HG03060 (cell line): ENCODE data around the gene GARIN5A.

Experiments used
- ATAC-seq: cut with Tn5 transposase; IDR thresholded peaks from one replicate; pipeline ENCODE4 v1.9.1; 2021; ENCODE audit warnings: low read depth, moderate number of reproducible peaks; ENCODE audit not compliant: unreplicated experiment

GARIN5A gene

GRCh38 chr19:50509366-50509765 is 32.7 kb upstream of the GARIN5A start:
- no peak for ATAC-seq

GRCh38 chr19:50508843-50509190 is 32.2 kb upstream of the GARIN5A start:
- ATAC-seq = no peak

GRCh38 chr19:50507376-50507775 is 30.7 kb upstream of the GARIN5A start:
- no peak for ATAC-seq

- ATAC-seq = no peak
These were observed 30.1 kb upstream of the GARIN5A start for GRCh38 chr19:50506700-50507099.

- no peak for ATAC-seq
These were observed 29.4 kb upstream of the GARIN5A start for GRCh38 chr19:50505856-50506611.

GRCh38 chr19:50501568-50502475 is 25.2 kb upstream of the GARIN5A start:
- no peak for ATAC-seq

GRCh38 chr19:50501186-50501567 is 24.5 kb upstream of the GARIN5A start:
- no peak for ATAC-seq

GRCh38 chr19:50500753-50501151 is 24.1 kb upstream of the GARIN5A start:
- no peak for ATAC-seq

- no peak for ATAC-seq
These were observed 23.6 kb upstream of the GARIN5A start for GRCh38 chr19:50500060-50500752.

- ATAC-seq = no peak
These were observed 21.8 kb upstream of the GARIN5A start for GRCh38 chr19:50498219-50499056.

- ATAC-seq = no peak
These were observed 20.4 kb upstream of the GARIN5A start for GRCh38 chr19:50497022-50497405.

GRCh38 chr19:50496189-50497021 is 19.8 kb upstream of the GARIN5A start:
- no peak for ATAC-seq

- ATAC-seq = no peak
These were observed 18.4 kb upstream of the GARIN5A start for GRCh38 chr19:50495020-50495531.

GRCh38 chr19:50494186-50495019 is 17.8 kb upstream of the GARIN5A start:
- no peak for ATAC-seq

- no peak for ATAC-seq
These were observed 16.5 kb upstream of the GARIN5A start for GRCh38 chr19:50493171-50493570.

GRCh38 chr19:50492303-50493052 is 15.8 kb upstream of the GARIN5A start:
- ATAC-seq = no peak

- no peak for ATAC-seq
These were observed 14.4 kb upstream of the GARIN5A start for GRCh38 chr19:50490991-50491472.

- no peak for ATAC-seq
These were observed 13.8 kb upstream of the GARIN5A start for GRCh38 chr19:50490411-50490811.
